NCI-H128 (cell line): ENCODE results near the gene FRMPD3.
"Not testable (repeated sequence)": the region's sequence is repeated elsewhere in the genome, so short reads cannot be mapped to it uniquely, and the experiment has no call there.

ENCODE experiments used
- DNase-seq: peaks from one replicate; lab custom pipeline; 2025; ENCODE audit not compliant: unreplicated experiment; lab: John Stamatoyannopoulos, UW

Gene FRMPD3

DNA sequence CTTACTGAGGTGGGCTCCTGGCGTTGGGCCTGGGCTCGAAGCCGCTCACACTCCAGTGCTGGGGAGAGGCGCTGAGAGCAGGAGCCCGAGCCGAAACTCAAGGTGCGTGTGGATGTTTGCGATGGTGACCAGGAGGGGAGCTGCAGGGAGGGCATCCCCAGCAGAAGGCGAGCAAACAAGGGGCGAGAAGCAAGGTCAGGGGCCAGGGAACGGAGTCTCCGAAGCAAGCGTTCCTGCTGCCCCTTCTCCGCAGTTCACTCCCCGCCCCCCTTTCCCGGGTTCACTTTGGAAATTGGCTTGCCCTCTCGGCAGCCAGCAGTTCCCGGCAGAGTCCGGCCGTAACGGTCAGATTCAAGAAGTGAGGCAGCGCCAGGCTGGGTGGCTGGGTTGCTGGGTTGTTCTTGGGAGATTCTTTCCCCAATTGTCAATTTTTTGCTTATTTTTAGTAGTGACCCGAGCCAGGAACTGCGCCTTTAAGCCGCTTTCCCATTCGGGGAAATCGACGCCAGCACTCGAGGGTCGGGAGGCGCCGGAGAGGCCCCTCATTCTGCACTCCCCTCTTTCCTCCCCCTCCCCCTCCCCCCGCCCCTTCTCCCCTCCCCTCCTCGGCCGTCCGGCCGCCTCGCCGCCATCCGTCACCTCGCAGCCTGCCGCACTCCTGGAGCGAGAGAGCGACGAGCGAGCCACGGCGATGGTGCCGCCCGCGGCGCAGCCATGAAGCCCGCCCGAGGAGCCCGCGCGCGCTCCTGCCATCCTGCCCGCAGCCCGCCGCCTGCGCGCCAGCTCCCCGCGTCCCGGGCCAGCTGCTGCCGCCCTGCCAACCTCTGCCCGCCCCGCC is at the start of gene FRMPD3:
Gene FRMPD3 (plus strand): TSS at position 655 of the 838 bp plus-strand sequence. CDS start 76,937 bp downstream, outside the sequence.
- DNase-seq: no peak

DNA sequence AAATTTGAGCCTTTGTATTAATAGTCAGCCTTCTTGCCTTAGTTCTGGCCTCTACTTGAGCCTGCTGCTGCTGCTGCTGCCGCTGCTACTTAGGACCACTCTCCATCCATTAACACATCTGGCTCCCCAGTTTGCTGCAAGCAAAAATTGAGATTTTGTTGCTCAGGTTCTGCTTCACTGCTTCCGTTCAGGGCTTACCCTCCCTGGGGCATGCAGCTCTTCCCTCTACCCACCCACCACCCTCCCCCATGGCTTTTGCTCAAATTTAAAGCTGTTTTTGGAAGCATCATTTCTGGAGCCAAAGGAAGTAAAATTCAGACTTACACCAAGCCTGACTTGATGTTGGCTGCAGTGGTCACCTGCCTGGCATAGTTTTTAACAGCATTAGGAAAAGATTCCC is 28.9 kb upstream of the FRMPD3 start:
- no peak for DNase-seq

DNA sequence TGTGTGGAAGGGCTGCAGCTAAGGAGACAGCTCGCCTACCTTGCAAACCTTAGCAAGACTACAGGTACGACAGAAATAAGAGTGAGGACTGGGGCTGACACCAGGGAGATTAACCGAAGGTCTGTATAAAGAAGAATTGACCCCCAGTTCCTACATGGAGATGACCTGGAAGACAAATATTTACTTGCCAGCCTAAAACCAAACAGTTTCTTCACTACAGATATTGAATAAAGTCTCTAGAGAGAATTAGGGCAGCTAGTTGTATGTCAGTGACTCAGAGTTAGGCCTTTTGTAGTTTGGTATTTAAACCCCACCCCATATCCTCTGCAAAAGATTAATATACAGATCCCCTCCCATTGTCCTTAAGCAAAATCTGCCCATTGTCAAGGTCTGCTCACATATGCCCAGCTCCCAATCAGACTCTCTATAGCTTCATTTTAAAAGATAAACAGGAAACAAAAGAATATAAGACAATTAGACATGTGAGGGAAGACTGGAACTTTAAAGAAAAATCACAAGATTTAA is 28.1 kb upstream of the FRMPD3 start:
- DNase-seq: no peak

DNA sequence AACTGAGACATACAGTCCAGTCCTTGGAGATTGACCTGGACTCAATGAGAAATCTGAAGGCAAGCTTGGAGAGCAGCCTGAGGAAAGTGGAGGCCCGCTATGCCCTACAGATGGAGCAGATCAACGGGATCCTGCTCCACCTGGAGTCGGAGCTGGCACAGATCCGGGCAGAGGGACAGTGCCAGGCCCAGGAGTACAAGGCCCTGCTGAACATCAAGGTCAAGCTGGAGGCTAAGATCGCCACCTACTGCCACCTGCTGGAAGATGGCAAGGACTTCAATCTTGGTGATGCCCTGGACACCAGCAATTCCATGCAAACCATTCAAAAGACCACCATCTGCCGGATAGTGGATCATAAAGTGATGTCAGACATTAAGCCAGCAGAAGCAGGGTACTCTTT is 20.4 kb upstream of the FRMPD3 start:
- no peak for DNase-seq

DNA sequence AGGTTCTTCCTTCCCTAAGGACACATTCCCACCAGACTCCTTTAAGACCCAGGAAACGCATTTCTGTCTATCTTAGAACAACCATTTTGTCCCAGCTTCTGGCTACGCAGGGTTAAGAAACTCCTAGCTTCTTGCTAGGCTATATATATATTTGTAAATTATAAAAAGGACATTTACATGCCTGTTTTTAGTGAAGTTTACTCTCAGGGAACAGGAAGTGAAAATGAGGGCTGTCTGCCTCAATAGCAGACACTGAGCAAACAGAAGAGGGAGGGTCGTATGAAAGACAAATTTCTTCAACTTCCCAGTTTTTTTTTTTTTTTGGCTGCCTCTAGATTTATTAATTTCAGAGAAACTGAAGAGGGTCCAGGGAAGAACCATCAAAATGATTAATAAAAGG is 9.3 kb upstream of the FRMPD3 start:
- no peak for DNase-seq

DNA sequence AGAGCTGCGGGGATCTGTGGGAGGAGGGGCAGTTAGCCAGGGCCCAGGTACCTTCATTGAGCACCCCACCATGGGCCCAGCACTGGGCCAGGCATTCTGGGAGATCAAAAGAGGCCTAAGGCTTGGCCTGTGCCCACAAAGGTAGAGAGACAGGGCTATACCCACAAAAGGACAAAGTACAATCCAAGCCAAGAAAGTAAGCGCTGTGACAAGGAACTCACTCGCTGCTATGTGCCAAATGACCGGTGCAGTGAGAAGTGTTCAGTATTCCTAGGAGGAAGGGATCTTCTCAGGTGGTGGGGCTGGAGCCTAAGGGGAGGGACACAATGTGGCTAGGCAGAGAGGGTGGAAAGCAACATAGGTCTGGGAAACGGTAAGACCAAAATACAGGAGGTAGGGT is 8.8 kb upstream of the FRMPD3 start:
- no peak for DNase-seq

DNA sequence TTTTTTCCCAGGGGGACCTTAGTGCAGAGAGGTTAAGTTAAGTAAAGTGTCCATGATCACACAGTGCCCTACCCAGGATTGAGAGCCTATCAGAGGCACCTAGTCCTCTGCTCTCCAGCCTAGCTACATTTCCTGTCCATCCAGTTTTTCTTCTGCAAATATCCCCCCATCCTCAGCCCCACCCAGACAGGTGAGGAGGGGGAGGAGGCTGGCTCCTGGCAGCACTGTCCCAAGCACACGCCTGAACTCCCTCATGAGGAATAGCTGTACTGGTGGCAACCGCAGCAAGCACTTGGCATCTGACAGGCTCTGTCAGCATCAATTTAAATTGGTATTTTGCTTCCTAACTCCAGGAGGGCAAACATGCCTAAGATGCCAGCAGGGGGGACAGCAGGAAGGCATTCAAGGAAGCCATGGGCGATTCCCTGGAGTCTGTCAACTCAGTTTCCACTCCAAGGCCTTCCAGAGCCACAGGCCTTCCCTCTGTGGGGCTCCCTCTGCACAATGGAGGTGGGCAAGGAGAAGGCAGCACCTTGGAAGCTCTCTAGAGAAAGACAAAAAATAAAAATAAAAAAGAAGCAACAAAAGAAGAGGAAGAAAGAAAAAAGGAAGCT is 6.4 kb upstream of the FRMPD3 start:
- DNase-seq: no peak

DNA sequence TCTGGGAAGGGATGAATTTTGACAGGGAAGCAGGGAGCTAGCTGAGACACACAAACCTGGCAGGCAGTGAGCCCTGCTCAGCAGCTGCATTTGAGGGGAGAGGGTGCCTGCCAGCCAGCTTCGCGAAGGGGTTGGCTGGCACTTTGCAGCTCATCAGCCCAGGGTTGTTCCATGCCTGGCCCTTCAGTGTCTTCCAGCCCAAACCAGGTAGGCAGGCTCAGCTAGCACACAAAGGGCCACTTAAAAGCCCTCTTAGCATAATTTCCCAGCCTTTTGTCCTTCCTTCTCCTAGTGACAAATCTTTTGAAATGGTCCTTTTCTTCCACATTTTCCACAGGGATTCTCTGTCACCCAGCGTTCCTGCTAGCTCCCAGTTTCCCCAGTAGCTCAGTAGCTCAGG is 4.3 kb upstream of the FRMPD3 start:
- DNase-seq: no peak

DNA sequence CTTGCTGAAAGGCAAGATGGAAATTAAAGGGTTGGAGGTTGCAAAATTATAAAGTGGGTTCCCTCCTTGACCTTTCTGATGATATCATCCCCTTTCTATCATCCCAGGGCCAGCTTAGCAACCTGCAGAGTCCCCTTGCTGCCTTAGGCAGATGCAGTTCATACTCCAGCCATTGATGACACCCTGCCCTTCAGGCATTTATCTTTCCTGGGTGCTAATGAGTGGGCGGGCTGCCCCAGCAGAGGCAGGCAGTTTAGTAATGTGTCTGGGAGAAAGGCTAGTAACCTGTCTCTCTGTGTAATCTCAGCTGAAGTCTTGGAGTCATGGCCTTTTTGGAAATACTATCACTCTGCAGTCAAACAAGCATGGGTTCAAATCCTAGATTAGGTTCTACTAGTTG is 3.8 kb upstream of the FRMPD3 start:
- no peak for DNase-seq

DNA sequence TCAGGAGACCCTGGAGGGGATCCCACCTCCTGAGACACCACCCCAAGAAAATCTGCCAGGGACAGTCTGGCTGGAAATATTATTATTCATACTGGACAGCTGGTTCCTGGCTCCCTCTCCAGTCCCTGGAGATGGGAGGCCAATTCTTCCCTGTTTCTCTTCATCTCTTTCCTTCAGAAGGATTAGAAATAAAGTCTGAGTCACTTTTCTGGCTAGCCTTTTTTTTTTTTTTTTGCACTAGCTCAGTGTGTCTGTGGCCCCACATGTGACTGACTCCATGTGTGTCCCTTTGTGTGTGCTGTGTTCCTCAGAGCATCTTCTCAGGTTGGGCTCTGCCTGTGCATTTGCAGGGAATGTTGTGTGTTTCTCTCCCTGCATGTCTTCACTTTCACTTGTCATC is 1.8 kb upstream of the FRMPD3 start:
- DNase-seq: no peak

DNA sequence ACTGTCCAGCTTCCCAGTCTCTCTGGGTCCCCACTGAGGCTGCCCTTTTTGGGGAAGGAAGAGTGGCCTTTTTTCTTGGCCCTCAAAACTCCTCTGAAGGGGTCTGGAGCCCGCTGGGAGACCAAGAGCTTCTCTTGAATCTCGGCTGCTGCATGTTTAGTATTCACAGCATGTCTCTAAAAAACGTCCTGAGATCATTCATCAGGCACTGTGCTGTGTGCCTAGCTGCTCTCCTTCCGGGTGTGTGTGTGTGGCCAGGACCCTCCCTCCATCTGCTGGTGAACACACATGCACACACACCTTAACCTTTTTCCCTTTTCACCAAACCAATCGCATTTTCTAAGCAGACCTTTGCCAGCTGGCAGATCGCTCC is 841 bp upstream of the FRMPD3 start:
- DNase-seq: no peak

DNA sequence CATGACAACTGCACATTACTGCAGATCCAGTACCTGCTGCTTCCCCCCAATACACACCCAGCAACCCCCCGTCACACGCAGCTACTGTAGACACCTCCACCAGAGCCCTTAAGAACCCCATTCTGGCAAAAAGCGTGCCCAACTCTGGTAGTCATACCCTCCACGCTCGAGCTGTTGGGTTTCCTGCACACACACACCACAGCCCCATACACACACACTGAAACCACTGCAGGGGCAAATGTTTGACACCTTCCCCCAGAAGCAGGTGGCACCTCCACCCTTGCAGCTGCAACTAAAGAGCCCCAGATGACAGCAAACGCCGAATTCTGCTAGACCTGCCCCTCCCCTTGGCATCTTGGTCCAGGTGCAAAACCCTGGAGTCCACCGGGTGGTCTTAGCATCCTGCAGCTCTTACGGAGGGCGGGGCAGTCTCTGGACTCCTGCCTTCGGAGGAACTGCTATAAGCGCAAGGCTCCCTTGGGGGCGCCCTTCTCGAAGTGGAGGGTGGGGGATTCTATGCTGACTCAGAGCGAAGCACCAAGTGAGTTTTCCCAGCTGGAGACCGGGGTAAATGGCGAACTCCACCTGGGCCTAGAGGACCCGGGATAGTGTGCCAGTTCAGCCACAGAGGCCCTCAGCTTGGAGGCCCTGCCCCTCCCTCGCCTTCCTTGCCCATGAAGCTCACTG is 1.5 kb downstream of the FRMPD3 start:
- DNase-seq: peak; percentile 3

DNA sequence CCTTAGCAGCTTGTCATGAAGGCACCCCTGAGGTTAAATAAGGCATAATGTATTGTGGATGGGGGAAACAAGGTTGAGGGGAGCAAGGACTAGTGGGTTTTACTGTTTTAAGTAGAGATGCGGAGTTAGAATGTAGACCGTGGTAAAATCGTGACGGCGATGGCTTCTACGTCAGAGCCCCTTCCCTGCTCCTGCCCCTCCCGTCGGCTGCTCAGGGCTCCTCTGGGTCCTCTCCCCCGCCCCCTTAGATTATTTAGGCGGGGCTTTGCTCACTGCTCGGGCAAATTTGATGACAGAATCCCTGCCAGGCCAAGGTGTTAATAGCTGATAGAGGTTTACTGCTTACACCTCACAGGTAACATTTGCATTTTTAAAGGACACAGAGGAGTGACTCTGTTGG is 2.3 kb downstream of the FRMPD3 start:
- DNase-seq: no peak

DNA sequence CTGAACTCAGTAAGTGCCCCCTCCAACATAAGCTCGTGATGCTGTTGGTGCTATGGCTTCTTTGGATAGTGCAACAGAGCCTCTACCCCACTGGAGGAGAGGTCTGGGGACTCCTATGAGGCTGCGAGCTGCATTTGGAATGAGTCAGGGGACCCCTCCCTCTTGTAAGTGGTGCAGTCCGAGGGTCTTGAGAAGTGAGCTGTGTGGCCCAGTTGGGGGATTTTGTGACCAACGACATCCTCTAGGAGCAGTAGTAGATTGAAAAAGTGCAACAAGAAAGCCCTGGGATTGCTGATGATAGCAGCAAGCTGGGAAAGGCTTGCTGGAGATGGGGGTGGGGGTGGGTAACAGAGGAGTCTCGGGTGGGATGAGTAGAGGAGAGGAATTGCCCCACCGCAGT is 3.1 kb downstream of the FRMPD3 start:
- no peak for DNase-seq

DNA sequence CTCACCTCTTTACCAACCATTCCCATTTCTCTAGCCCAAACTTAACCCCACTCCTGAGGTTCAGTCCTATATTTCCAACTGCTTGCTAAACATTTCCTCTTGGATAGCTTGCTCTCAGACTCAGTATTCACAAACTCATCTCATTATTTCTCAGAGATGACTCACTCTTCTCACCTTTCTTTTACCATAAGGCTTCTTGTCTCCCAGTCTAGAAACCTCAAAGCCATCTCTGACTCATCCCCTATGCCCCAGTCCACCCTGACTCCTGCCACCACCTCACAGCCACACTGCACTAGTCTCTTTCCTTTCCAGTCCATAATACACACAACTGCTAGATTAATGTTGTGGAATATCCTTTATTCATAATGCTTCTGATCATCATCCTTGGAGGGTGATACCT is 4.8 kb downstream of the FRMPD3 start:
- DNase-seq: no peak

DNA sequence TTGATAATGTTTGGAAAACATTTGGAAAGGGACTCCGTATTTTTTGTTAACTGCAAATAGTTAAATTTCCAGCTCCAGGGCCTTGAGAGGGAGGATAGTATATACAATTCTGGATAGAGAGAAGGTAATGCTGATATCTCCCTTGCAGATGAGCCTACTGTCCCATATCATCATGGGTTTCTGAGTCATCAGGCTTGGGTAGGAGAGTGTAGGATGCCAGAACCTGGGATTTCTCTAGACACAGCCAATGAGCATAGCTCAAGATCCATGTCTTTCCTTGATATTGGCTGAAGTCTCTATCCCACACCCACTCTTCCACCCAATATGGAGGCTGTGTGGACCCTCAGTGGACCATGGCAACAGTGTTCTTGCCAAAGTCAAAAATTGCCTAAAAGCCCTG is 7.8 kb downstream of the FRMPD3 start:
- DNase-seq: no peak

DNA sequence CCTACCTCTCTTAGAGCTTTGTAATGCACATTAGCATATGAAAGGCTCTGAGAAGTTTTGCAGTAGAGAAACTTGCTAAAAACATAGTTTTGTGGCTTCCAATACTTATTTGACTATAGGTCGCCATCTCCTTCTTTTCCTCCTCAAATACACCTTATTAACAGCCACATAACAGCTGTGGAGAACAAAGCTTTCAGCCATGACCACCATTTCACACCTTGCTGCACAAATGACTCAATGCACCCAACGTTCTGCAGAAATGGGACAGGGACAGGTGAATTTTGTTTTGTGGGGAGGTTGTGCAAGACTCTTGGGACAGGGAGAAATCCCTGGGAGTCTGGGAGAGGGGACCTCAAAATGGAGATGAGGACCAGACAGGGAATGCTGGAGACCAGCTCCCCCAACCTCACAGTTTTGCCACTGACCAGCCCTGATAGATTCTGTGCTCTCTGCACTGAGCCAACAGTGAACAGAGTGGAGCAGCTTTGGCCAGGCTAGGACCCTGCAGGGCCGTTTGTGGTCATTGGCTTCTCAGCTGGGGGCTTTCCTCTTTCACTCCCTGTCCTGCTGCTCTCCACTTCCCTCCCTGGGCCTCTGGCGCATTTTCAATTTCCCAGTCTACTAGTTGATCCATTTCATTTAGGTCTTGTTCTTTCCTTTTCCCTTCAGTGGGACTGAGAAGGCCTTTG is 16.6 kb downstream of the FRMPD3 start:
- no peak for DNase-seq

DNA sequence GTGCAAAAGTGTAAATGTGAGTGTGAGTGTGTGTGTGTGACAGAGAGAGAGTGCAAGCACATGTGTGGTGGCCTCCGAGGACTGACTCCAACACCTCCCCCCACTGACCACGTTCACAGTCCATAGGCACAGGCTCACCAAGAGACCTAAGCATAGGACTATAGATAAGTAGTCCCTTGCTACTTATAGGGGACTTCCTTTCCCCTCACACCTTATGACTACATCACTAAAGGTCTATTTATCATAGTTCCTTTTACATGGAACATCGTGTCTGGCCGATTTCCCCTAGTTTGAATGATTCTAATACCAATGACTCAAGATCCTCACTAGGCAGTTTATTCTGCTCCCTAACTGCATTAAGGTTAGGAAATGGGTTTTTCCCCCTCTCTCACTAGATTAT is 17.8 kb downstream of the FRMPD3 start:
- DNase-seq: no peak

DNA sequence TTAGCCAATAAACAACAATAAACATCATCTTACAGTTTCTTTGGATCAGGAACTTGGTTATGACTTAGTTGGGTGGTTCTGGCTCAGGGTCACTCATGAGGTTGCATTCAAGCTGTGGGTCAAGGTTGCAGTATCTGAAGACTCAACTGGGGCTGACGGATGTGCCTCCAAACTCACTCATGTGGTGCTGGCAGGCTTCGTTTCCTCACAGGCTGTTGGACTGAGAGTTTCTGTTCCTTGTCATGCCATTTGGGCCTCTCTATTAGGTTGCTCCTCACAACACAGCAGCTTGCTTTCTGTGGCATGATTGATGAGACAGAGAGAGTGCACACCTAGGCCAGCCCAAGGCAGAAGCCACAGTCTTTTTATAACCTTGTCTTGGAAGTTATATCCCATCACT is 20.7 kb downstream of the FRMPD3 start:
- no peak for DNase-seq

DNA sequence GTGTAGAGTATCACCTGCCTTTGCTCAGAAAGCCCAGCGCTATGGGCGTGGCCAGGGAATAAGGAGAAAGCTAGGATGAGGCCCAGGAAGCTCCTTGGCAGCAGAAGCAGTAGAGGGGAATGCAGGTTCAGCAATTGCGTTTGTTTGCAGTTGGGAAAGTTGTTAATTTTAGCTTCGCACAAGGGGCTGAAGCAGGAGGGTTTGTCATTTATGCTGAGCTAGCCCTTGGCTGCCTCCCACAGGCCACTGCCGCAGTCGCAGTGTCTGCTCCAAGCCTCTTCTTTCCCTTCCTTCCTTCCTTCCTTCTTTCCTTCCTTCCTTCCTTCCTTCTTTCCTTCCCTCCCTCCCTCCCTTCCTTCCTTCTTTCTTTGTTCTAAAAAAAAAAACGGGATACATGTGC is 21.5 kb downstream of the FRMPD3 start:
- DNase-seq: no peak

DNA sequence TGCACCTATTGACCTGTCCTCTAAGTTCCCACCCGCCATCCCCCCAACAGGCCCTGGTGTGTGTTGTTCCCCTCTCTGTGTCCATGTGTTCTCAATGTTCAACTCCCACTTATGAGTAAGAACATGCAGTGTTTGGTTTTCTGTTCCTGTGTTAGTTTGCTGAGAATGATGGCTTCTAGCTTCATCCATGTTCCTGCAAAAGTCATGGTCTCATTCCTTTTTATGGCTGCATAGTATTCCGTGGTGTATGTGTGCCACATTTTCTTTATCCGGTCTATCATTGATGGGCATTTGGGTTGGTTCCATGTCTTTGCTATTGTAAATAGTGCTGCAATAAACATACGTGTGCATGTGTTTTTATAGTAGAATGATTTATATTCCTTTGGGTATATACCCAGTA is 22.0 kb downstream of the FRMPD3 start:
- DNase-seq: not testable (repeated sequence)
